Bronchial epithelial cell (primary cell): ENCODE results near the gene TMEM120B. TPM values are rescaled to one million over a fixed set of nuclear protein-coding genes. Genes with fewer than 3 reads are reported as not detected.

Experiments
- DNase-seq: peaks from one replicate; pipeline ENCODE4 v3.0.0-alpha.2; 2010; ENCODE audit warnings: low read depth
- FAIRE-seq: peaks from 2 replicates; lab custom pipeline; 2011; peaks lifted over from hg19 to GRCh38; lab: Jason Lieb, UNC
- H3K27me3 ChIP-seq: 2 replicates; pipeline ENCODE4 v1.5.1; 2011; ENCODE audit warnings: low read length; ENCODE audit not compliant: control insufficient read depth, insufficient read depth
- H3K36me3 ChIP-seq: 2 replicates; pipeline ENCODE4 v1.5.1; 2011; ENCODE audit warnings: low read length; ENCODE audit not compliant: control insufficient read depth, insufficient read depth
- H3K4me3 ChIP-seq: 2 replicates; pipeline ENCODE4 v1.5.1; 2011; ENCODE audit warnings: mild to moderate bottlenecking, low read depth, low read length, control low read depth
- total RNA-seq: library from RNA; depleted of rRNA; stranded (reverse); fragments of >200 nt; gene quantifications from 2 replicates; pipeline ENCODE4 v1.2.1, GENCODE V29; 2014
- TF ChIP-seq, protein P1 (sequence below): IDR thresholded peaks from 2 replicates; pipeline ENCODE4 v1.5.1; 2011; ENCODE audit warnings: mild to moderate bottlenecking, moderate library complexity, low read length, control low read depth, inconsistent platforms; ENCODE audit not compliant: insufficient read depth, severe bottlenecking

TMEM120B gene
- total RNA-seq, 1 donor from 2014 or later, result 9.7 TPM

DNA sequence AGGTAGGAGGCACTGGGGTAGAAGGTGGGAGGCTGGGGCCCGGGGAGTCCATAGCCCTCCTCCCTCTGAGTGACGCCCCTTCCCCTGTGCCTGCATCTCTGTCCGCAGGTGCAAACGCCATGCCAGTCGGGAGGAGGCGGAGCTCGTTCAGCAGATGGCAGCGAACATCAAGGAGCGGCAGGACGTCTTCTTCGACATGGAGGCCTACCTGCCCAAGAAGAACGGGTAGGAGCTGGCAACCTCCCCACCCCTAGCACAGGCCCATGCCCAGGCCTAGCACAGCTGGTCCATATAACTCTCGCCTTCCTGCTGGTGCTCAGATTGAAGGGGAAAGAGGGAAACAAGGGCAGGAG, 35.6 kb downstream of the TMEM120B start:
- H3K4me3 ChIP-seq, result no peak overlapping the region
- peaks cover 7% of the 10 kb centered on the region for H3K36me3 ChIP-seq
- FAIRE-seq, result no peak
- no peak for DNase-seq
- TF ChIP-seq, protein P1, sequence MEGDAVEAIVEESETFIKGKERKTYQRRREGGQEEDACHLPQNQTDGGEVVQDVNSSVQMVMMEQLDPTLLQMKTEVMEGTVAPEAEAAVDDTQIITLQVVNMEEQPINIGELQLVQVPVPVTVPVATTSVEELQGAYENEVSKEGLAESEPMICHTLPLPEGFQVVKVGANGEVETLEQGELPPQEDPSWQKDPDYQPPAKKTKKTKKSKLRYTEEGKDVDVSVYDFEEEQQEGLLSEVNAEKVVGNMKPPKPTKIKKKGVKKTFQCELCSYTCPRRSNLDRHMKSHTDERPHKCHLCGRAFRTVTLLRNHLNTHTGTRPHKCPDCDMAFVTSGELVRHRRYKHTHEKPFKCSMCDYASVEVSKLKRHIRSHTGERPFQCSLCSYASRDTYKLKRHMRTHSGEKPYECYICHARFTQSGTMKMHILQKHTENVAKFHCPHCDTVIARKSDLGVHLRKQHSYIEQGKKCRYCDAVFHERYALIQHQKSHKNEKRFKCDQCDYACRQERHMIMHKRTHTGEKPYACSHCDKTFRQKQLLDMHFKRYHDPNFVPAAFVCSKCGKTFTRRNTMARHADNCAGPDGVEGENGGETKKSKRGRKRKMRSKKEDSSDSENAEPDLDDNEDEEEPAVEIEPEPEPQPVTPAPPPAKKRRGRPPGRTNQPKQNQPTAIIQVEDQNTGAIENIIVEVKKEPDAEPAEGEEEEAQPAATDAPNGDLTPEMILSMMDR, result no peak
- H3K27me3 ChIP-seq, result no peaks in the 10 kb centered on the region

DNA sequence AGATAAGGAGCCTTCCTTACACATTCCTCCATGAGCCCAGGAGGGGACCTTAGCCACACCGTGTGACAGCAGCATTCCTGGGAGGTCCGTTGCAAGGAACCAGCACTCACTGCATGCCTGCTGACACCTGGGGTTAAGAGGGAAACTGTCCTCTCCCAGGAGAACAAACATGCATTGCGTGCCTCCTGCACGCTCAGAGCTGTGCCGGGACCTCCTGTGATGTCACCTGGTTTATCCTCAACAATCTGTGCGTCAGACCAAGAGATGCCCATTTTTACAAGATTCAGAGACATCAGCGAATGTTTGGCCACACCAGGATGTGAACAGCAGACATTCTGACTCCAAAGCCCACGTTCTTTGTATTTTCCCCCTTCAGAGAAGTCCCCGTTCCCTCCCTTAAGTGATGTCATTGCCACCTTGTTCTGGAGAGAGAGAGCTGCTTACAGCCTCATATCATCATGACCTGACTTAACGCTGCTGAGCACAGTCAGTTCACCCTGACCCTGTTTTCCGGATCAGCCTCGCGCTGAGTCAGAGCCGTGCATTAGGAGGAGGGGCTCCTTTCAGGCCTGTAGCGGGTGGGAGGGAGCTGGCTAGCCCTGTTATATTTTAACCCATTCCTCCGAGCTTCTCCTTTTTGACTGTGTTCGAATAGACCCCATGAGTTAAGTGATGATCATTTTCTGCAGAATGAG, 36.2 kb downstream of the TMEM120B start:
- no peaks in the 10 kb centered on the region for H3K27me3 ChIP-seq
- DNase-seq, result peak; percentile 52
- TF ChIP-seq, protein P1, result no peak
- peak; percentile 81 for FAIRE-seq
- peaks cover 7% of the 10 kb centered on the region for H3K36me3 ChIP-seq
- H3K4me3 ChIP-seq, result no peak overlapping the region

DNA sequence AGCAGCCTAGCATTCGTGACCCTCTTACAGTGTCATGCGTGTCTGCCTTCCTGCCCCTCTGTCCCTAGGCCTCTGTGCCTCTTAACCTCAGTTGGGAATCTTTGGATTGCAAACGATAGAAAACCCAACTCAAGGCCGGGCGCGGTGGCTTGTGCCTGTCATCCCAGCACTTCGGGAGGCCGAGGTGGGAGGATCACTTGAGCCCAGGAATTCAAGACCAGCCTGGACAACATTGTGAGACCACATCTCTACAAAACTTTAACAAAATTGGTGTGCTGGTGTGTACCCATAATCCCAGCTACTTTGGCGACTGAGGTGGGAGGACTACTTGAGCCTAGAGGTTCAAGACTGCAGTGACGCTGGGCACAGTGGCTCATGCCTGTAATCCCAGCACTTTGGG, 36.7 kb downstream of the TMEM120B start:
- no peak overlapping the region for H3K4me3 ChIP-seq
- H3K36me3 ChIP-seq, result peaks cover 9% of the 10 kb centered on the region
- TF ChIP-seq, protein P1, result no peak
- no peaks in the 10 kb centered on the region for H3K27me3 ChIP-seq
- FAIRE-seq (no peak), DNase-seq (no peak)

DNA sequence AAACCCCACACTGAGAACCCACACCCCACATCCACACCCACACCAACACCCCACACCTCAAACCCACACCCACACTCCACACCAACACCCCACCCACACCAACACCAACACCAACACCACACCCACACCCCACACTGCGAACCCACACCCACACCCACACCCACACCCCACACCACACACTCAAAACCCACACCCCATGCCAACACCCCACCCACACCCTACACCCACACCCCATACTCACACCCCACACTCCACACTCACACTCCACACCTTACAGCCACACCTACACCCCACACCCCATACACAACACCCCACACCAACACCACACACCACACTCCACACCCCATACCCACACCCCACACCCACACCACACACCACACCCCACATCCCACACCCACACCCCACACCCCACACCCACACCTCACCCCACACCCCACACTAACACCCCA, 38.0 kb downstream of the TMEM120B start:
- DNase-seq, result no peak
- TF ChIP-seq, protein P1, result no peak
- Histone ChIP-seq H3K4me3 (no peak overlapping the region), H3K36me3 (peaks cover 9% of the 10 kb centered on the region), H3K27me3 (no peaks in the 10 kb centered on the region)
- FAIRE-seq, result no peak

DNA sequence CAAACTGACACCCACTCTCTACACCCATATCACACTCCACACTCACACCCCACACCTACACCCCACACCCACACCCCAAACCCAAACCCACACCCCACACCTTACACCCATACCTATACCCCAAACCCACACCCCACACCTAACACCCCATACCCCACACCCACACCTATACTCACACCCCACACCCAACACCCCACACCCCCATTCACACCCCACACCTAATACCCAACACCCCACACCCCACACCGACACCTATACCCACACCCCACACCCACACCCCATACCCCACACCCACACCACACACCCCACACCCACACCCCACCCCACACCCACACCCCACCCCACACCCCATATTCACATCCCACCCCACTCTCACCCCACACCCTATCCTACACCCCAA, 38.5 kb downstream of the TMEM120B start:
- Histone ChIP-seq H3K36me3 (peaks cover 9% of the 10 kb centered on the region), H3K27me3 (no peaks in the 10 kb centered on the region), H3K4me3 (no peak overlapping the region)
- TF ChIP-seq, protein P1, result no peak
- DNase-seq, result no peak
- FAIRE-seq, result no peak
